Right hindlimb (tissue), 1 donor: ENCODE measurements around the gene PAX3.
"Not testable (repeated sequence)": the region's sequence is repeated elsewhere in the genome, so short reads cannot be mapped to it uniquely, and the experiment has no call there.

Experiments used
- DNase-seq: peaks from one replicate; pipeline ENCODE4 v3.0.0-alpha.2; 2018

Gene PAX3

GRCh38 chr2:222208010-222208690, 90.6 kb downstream of the PAX3 start:
- DNase-seq: no peak

- no peak for DNase-seq
These were observed 93.7 kb downstream of the PAX3 start for GRCh38 chr2:222205136-222205535.

- no peak for DNase-seq
These were observed 95.8 kb downstream of the PAX3 start for GRCh38 chr2:222203041-222203440.

- no peak for DNase-seq
These were observed 102.6 kb downstream of the PAX3 start for GRCh38 chr2:222196159-222196558.

- no peak for DNase-seq
These were observed 104.1 kb downstream of the PAX3 start for GRCh38 chr2:222194669-222195068.

GRCh38 chr2:222193328-222193983, 105.3 kb downstream of the PAX3 start:
- no peak for DNase-seq

- no peak for DNase-seq
These were observed 118.2 kb downstream of the PAX3 start for GRCh38 chr2:222180619-222181018.

- no peak for DNase-seq
These were observed 119.2 kb downstream of the PAX3 start for GRCh38 chr2:222179592-222179991.

- no peak for DNase-seq
These were observed 120.3 kb downstream of the PAX3 start for GRCh38 chr2:222178450-222178849.

GRCh38 chr2:222176890-222177289, 121.9 kb downstream of the PAX3 start:
- no peak for DNase-seq

- no peak for DNase-seq
These were observed 124.3 kb downstream of the PAX3 start for GRCh38 chr2:222174450-222174849.

GRCh38 chr2:222169346-222169745, 129.5 kb downstream of the PAX3 start:
- no peak for DNase-seq

- no peak for DNase-seq
These were observed 131.0 kb downstream of the PAX3 start for GRCh38 chr2:222167762-222168161.

GRCh38 chr2:222160944-222161343, 137.9 kb downstream of the PAX3 start:
- no peak for DNase-seq

GRCh38 chr2:222160125-222160524, 138.7 kb downstream of the PAX3 start:
- no peak for DNase-seq

- no peak for DNase-seq
These were observed 139.6 kb downstream of the PAX3 start for GRCh38 chr2:222159221-222159620.

- not testable (repeated sequence) for DNase-seq
These were observed 143.7 kb downstream of the PAX3 start for GRCh38 chr2:222155003-222155664.
